NCI-H345 treated with DMSO at 0.1 percent for 48 hours (cell line): ENCODE measurements around the gene PHRF1.

Experiments
- DNase-seq: peaks from one replicate; lab custom pipeline; 2025; ENCODE audit not compliant: unreplicated experiment; lab: John Stamatoyannopoulos, UW

PHRF1 gene

GRCh38 chr11:593347-593746 is 17.1 kb downstream of the PHRF1 start:
- DNase-seq: no peak

GRCh38 chr11:595400-595799 is 19.1 kb downstream of the PHRF1 start:
- no peak for DNase-seq

- no peak for DNase-seq
Measured at GRCh38 chr11:596374-596773, 20.1 kb downstream of the PHRF1 start.

- no peak for DNase-seq
Measured at GRCh38 chr11:597166-597725, 21.0 kb downstream of the PHRF1 start.

GRCh38 chr11:598005-598680 is 21.9 kb downstream of the PHRF1 start:
- no peak for DNase-seq

- no peak for DNase-seq
Measured at GRCh38 chr11:601573-602245, 25.4 kb downstream of the PHRF1 start.

GRCh38 chr11:603154-603553 is 26.9 kb downstream of the PHRF1 start:
- no peak for DNase-seq

GRCh38 chr11:605286-606129 is 29.2 kb downstream of the PHRF1 start:
- DNase-seq: no peak

- DNase-seq: no peak
Measured at GRCh38 chr11:606245-606644, 30.0 kb downstream of the PHRF1 start.

- no peak for DNase-seq
Measured at GRCh38 chr11:607020-607780, 30.9 kb downstream of the PHRF1 start.

GRCh38 chr11:607971-608659 is 31.8 kb downstream of the PHRF1 start:
- DNase-seq: no peak

- DNase-seq: no peak
Measured at GRCh38 chr11:608791-609251, 32.6 kb downstream of the PHRF1 start.

- no peak for DNase-seq
Measured at GRCh38 chr11:609341-609811, 33.1 kb downstream of the PHRF1 start.

GRCh38 chr11:610146-610801 is 34.0 kb downstream of the PHRF1 start:
- DNase-seq: no peak

GRCh38 chr11:611001-611996 is 35.0 kb downstream of the PHRF1 start:
- DNase-seq: no peak

GRCh38 chr11:612201-612960 is 36.1 kb downstream of the PHRF1 start:
- no peak for DNase-seq

- no peak for DNase-seq
Measured at GRCh38 chr11:612961-613300, 36.7 kb downstream of the PHRF1 start.
